Kidney epithelial cell (primary cell): ENCODE data around the gene ADAMTS6. TPM values are rescaled to one million over a fixed set of nuclear protein-coding genes. Genes with fewer than 3 reads are reported as not detected.

Experiments used
- DNase-seq: peaks from one replicate; pipeline ENCODE4 v3.0.0-alpha.2; 2010; ENCODE audit warnings: low read depth
- H3K27me3 ChIP-seq: 2 replicates; pipeline ENCODE4 v1.6.0; 2011; ENCODE audit warnings: low read length; ENCODE audit not compliant: control insufficient read depth, insufficient read depth
- H3K36me3 ChIP-seq: 2 replicates; pipeline ENCODE4 v1.5.1; 2011; ENCODE audit warnings: low read length; ENCODE audit not compliant: control insufficient read depth, insufficient read depth
- H3K4me3 ChIP-seq: 2 replicates; pipeline ENCODE4 v1.5.1; 2011; ENCODE audit warnings: low read depth, mild to moderate bottlenecking, control low read depth, low read length
- CTCF ChIP-seq: IDR thresholded peaks from 2 replicates; pipeline ENCODE4 v1.5.1; 2011; ENCODE audit warnings: mild to moderate bottlenecking, moderate library complexity, low read length, control low read depth, inconsistent platforms; ENCODE audit not compliant: insufficient read depth, poor library complexity, severe bottlenecking
- total RNA-seq: library from RNA; depleted of rRNA; stranded (reverse); fragments of >200 nt; gene quantifications from 2 replicates; pipeline ENCODE4 v1.2.3, GENCODE V29; 2015

ADAMTS6 gene
- total RNA-seq, 1 donor from 2014 or later, result 15.3 TPM

- Histone ChIP-seq H3K4me3 (no peak overlapping the region), H3K36me3 (no peaks in the 10 kb centered on the region), H3K27me3 (no peaks in the 10 kb centered on the region)
- no peak for DNase-seq
- TF ChIP-seq CTCF, result no peak
These were observed 68.9 kb downstream of the ADAMTS6 start for GRCh38 chr5:65412842-65413241.

- H3K4me3 ChIP-seq, result no peak overlapping the region
- DNase-seq, result no peak
- H3K36me3 ChIP-seq, result no peaks in the 10 kb centered on the region
- H3K27me3 ChIP-seq, result no peaks in the 10 kb centered on the region
- TF ChIP-seq CTCF, result no peak
These were observed 70.4 kb downstream of the ADAMTS6 start for GRCh38 chr5:65411356-65411755.

GRCh38 chr5:65395526-65396155, 86.1 kb downstream of the ADAMTS6 start:
- no peaks in the 10 kb centered on the region for H3K27me3 ChIP-seq
- H3K4me3 ChIP-seq, result no peak overlapping the region

GRCh38 chr5:65394087-65394486, 87.6 kb downstream of the ADAMTS6 start:
- no peak overlapping the region for H3K4me3 ChIP-seq
- DNase-seq, result peak; percentile 70
- TF ChIP-seq CTCF, result no peak
- no peaks in the 10 kb centered on the region for H3K36me3 ChIP-seq
- no peaks in the 10 kb centered on the region for H3K27me3 ChIP-seq

More at GRCh38 chr5:65395526-65396155, 86.1 kb downstream of the ADAMTS6 start:
- peak; percentile 25 for DNase-seq
- no peak for TF ChIP-seq CTCF
- H3K36me3 ChIP-seq, result no peaks in the 10 kb centered on the region

- no peak for TF ChIP-seq CTCF
- Histone ChIP-seq H3K27me3 (no peaks in the 10 kb centered on the region), H3K36me3 (no peaks in the 10 kb centered on the region), H3K4me3 (no peak overlapping the region)
- no peak for DNase-seq
These were observed 90.1 kb downstream of the ADAMTS6 start for GRCh38 chr5:65391591-65391990.

GRCh38 chr5:65390208-65390607, 91.5 kb downstream of the ADAMTS6 start:
- TF ChIP-seq CTCF, result no peak
- no peak for DNase-seq
- no peak overlapping the region for H3K4me3 ChIP-seq
- H3K27me3 ChIP-seq, result no peaks in the 10 kb centered on the region
- no peaks in the 10 kb centered on the region for H3K36me3 ChIP-seq
